ENCODE results near the gene NALCN.

The NALCN gene

DNA sequence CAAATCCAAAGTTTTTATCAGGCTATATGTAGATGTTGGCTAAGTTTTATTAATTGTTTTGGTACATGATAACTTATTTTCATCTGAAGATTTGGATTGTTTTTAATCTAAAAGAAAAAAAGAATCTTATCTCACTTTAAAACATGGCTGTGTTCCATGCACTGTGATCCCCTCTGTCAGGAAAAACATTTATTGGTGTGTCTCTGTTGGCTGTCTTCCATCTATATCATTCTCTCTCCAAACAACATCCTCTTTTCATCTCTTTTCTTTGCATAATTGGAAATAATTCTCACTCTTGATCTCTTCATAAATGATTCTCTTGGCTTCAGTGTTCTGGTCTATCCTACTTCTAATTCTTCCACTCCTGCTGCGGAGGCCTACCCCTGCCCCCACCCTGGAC, 4.2 kb downstream of the NALCN start:
- no peak for DNase-seq

DNA sequence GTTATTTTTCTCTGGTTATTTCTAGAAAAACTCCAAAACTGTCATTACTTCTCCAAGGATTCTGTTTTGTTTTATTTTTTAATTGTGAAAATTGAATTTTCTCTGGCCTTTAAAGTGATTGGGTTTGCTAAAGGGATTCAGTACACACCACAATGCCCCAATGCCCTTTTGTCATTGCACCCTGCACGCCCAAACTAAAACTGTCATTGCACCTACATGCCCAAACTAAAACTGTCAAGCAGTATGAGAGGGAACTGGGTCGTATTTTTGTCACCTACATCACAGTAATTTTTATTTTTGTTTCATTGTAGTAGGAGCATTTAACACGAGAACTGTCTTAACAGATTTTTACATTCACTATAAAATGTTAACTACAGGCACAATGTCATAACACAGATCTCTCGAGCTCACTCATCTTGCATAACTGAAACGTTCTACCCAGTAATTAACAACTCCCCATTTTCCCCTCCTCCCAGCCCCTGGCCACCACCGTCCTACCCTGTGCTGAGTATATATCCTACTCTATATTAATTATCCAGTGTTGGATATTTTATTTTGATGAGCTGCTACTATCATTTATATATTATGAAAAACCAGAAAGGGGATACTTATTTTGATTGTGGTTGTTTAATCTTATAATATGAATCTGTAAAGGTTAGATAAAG, 7.2 kb downstream of the NALCN start:
- DNase-seq: no peak

DNA sequence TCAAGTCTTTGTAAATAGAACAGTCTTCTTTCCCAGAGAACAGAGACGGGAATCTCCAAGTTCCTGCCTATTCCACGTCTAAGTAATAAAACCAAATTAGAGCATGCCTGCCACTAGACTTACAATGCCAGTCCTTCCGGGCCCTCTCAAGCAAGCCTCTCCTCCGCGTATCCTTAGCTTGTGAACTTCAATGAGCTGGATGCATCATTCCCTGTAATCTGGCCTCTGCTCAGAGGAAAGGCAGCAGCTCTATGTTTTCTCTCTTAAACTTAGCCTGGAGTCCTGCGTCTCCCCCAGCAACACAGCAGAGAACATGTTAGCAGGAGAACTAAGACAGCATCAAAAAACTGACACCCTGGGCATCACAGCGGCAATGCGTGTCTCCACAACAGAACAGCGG, 8.2 kb downstream of the NALCN start:
- no peak for DNase-seq

DNA sequence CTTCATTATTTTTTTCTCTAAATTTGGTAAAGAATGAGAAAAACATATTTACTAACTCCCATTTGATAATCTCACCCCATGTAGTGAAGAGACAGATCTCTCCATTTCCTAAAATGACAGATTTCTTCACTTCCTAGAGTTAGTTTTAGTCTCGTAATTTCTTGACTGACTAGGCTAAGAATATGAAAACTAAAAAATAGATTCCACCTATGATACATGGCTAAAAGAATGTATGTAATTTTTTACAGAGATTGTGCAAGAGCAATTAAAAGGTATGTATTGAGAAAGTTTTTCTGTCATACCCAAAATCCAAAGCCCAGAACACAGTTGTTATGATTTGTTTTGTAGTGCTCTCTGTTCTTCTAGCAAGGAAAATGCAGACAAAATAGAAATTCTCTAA, 9.5 kb downstream of the NALCN start:
- no peak for DNase-seq

DNA sequence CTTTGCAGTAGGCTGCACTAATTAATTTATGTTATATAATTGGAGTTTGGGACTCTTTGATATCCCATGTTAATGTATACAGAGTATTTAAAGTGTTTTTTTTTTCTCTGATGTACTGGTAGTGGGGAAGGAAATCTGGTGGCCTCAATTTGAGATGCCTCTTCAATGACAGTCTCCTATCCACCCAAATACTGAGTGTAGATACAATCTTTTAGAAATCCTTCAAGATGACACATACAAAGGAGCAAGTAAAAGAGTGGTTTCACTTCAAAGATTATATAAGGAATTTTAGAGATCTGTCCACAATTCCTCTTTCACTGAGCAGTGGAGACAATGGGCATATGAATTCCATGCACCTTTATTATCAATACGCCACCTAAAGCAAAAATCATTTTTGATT, 15.1 kb downstream of the NALCN start:
- DNase-seq: no peak

DNA sequence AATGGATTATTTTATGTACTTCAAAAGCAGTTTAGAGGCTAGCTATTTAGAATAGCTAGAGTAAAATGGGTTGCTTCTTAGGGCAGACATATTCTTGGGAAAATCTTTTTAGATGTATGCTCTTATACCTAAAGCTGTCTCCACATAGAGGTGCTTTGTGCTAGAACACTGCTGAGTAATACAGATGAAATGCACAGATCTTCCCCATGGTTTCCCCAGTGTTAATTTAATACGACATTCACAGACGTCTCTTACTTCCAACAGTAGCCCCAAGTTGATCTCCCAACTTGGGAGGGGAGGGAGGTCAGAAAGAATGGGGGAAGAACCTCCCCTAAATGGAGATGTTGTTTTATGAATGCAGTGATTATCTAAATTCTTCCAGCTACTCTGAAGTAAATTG, 16.9 kb downstream of the NALCN start:
- DNase-seq: no peak

DNA sequence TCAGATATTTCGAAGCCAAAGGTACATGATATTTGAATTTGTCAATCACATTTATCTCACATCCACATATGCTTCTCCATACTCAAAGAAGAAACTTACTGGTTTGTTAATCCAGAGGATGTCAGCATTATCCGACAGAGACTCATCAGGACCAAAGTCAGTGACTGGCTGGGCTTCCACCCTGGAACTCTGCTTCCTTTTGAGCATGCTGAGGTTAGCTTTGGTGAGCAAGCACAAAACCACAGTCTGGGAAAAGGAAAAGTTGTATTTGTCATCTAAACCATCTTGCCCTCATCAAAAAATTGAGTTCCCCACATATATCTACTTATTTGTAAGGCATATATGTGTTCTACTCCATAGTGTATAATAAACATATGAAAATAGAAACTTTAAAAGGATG, 17.4 kb downstream of the NALCN start:
- DNase-seq: no peak

DNA sequence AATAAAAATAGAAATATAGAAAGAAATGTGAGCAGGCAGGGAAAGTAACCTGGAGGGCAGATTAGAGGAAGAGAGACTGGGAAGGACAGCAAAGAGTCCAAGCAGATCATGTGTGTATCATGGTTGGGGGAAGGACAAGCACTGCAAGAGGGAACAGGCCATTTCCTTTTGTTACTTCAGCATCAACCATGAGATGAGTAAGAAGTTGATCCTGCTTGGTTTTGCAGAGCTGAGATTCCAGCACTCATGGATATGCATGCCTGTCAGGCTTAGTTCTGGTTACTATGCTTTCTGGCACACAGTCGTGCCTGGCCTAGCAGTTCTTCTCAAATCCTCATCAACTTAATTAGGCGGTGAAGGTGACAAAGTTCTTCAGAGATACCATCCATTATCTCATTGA, 18.1 kb downstream of the NALCN start:
- DNase-seq: no peak

DNA sequence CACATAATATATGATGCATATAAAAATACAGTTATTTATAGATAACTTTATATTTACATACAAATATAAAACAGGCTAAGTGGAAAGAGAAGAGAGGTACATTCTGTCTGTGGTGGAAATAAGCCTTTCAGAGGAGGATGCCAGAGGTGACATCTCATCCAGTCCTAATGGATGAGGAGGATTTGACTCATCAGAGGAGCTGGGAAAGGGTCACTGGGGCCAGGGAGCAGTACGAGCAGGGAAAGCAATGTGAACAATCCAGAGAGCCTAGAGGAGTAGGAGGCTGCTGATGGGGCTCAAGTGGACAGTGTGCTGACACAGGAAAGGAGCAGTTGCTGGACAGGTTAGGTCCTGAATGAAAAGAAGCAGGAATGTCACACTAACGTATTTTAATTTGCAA, 18.6 kb downstream of the NALCN start:
- no peak for DNase-seq

DNA sequence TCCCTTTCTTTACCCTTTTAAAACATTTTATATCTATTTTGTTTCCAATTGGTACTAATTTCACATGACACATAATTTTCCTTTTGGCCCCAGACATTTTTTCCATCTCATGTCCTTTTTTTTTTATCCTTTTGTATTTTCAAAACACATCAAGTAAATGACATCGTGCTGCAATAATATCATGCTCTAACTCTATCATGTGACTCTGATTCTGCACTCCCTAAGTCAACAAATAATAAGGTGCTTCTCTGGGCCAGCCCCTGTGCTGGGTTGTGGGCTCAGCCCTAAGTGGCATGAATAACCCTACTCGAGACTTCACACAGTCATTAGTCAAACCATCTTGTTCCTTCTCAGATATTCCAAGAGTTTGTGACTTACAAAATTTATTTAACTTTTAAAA, 21.7 kb downstream of the NALCN start:
- no peak for DNase-seq

DNA sequence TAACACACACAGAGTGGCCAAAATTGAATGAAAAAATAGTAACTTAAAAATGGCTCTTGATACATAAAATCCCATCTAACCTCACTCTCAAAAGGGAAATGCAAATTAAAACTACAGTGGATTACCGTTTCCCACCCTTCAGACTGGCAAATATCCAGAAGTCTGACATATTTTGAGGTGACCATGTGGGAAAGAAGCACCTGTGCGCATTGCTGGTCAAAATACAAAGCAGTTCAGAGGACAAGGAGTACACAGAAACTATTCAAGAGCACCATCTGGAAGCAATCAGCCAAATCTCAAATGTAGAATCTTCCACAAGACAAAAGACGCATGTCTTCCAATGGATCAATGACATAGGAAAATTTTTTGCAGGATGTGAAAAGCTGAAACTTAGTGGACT, 23.2 kb downstream of the NALCN start:
- DNase-seq: no peak

DNA sequence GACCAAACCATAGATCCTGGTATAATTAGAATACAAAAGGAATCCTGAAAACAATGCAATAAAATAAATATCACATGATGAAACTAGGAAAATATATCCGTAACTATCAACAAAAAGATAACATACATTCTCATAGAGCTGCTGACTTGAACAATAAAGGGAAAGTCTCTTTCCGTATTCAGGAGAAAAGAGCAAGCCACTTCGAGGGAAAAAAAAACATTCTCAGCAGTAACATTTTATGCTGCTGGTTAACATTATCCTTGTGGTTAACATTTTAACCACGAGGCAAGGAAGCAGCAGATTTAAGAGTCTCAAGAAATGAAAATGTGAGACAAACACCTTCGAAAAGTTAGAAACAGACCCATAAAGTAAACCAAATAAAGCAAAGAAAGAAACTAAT, 25.8 kb downstream of the NALCN start:
- DNase-seq: no peak

DNA sequence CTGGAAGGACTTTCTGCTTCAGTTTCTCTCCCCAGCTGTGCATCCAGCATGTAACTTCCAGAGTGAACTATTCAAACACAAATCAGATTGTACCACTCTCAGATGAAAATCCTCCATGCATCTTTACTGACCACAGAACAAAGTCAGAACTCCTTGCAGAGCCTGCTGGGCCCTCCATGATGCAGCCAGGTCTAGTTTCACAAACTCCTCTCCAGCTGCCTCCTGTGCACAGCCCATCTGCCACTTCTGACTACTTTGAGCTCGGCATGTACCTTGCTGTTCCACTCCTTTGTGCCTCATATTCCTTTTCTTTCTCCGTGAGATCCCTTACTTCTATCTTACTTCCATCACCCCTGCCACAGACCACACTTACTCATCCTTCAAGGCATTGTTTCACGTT, 31.4 kb downstream of the NALCN start:
- DNase-seq: no peak

DNA sequence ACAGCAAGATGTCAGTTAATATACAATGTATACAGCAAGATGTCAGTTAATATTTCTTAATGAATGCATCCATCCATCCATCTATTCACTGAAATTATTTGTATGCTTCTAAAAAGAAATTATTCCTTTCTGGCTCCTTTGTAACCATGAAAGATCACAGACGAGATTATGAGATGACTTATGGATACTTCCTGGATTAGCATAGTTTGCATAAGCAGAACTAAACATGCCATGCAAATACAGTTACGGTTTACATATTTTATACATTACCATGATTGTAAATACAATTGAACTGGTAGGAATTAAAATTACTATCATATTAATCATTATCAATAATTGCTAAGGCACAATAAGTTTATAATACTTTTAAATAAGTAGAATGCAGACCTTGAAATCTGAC, 32.7 kb downstream of the NALCN start:
- DNase-seq: no peak

DNA sequence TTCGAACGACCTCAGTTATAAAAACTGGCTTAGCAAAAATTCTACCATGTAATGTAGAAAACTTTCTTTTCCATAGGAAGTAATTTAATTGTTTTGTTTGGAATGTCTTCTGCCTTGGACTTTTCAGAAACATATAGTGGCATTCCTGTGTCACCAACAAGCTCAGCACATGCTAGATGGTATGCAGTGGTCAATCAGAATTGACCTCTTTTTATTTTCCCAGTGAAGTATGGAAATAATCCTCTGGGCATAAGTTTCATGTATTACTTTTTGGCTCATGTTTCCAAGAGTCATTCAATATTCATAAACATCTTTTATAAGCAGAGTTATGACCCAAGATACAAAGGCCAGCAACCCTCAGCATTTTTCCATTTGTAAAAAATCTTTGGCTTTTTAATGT, 33.6 kb downstream of the NALCN start:
- DNase-seq: no peak

DNA sequence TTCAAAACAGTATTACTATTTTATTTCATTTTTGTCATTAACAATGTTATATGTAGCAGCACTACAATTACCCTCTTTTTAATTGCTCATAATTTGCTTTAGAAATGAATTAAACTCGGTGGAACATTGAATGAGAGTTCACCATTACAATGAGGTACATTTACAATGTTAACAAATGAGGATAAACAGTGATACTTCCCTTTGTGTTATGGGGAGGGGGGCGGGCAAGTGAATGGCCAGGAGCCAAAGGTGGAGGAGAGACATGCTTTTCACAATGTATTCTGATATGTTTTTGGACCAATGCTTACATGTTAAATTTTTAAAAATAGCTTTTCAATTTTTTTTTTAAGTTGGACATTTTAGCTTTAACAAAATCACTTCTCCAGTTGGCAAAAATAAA, 34.2 kb downstream of the NALCN start:
- DNase-seq: no peak

DNA sequence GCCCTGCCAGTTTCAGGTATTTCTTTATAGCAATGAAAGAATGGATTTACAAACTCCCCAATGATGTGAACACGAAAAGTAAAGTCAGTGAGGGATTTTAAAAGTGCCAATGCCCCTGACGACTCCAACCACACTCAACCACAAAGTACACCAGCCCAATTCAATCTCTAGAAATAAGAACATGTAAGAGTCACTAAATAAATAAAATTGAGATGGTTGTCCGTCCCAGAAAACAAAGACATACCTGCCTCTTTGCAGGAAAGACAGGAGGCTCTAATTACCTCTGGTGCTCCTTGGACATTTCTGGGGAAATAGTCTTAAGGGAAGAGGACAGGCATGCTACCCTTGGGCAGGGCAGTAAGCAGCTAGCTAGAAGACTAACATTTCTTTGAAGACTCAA, 55.8 kb downstream of the NALCN start:
- DNase-seq: no peak

DNA sequence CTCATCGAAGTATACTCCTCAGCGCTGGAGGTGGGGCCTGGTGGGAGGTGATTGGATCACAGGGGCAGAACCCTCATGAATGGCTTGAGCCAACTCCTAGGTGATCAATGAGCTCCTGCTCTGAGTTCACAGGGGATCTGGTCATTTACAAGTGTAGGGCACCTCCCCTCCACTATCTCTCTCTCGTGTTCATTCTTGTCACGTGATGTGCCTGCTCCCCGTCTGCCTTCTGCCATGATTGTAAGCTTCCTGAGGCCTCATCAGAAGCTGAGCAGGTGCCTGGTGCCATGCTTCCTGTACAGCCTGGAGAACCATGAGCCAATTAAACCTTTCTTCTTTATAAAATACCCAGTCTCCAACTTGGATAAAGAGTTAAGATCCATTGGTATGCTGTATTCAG, 61.4 kb downstream of the NALCN start:
- no peak for DNase-seq

DNA sequence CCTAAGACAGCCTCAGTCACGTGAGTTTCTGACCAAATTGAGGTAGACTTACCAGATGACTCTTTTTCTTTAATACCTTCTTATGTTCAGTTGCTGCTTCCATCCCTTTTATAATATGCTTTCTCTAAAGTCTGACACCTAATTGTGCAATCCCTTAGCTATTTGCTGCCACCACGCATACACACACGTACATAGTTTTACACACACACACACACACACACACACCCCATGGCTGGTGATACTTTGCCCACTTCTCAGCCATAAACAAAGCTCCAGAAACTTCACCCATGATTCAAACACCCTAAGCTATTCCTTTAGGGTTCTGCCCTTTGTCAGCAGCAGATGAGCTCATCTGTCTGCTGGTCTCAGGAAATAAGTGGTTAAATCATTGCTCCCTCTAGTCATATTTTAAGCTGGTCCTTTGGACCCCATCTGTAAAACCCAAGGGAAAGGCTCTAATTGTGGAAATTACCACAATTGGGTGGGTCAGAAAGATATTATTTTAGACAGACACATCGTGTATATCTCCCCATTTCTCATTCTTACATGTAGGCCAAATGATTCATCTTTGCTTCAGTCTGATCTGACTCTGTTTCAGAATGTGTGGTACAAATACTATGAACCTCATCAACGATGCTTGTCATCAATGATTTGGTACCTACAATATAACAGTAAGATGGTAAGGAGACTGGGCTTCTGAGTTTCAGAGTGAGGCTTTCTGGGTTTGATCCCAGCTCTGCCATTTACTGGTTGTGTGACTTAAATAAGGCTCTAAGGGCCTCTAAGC, 69.2 kb downstream of the NALCN start:
- DNase-seq: no peak

DNA sequence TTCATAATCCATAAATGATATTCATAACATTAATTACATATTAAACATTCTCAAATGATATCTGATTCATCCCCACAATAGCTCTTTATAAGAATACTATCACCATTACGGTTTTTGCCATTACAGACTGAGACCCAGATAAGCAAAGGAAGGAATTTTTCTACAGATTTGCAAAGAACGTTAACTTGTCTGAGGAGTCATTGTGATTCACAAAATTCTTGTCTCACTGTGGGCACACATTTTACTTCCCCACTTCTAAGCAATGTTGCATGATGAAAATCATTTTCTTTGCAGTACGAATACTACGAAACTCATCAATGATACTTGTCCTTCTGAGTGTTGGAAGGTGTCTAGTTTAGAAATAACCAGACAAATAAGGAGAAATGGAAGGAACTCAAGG, 70.1 kb downstream of the NALCN start:
- DNase-seq: no peak

DNA sequence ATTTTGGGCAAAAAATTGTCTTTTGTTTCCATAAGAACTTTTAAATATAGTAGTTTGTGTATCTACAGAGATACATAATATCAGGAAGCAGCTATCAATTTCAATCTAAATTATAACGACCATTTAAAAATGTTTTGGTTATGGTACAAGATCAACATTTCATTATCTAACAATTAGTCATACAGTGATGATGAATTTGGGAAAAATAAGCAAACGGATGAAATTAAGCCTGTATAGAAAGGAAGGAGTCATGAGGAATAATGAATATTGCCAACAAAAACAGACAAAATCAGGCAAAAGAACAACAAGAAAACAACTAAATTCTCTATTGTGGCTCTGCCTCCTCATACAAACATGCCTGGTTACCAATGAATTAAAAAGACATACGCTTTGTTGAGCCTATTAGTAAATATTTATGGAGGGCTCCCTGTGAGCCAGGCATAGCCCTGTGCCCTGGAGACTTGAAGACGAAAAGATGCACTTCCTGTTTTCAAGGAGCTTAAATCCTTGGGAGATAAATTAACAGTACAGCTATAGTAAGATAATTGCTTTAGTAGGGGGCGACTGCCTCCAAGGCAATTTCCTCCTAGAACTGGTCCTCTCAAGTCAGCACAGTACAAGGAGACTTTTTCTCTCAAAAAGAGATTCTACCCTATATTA, 73.0 kb downstream of the NALCN start:
- DNase-seq: no peak

DNA sequence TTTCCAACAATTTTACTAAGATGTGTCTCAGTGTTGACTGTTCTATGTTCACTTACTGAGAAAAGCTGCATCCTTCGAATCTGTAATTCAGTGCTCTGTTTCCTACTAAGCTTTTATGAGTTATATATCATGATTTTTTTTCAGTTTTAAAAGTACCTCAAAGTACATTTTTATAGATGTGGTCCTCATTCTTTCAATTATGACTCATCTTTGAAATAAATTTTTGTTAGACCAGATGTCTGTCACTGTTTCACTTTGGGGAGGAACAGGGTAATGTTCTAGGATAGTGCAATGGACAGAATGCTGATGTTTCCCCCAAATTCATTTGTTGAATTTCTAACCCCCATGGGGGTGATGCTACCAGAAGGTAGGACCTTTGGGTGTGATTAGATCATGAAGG, 74.8 kb downstream of the NALCN start:
- no peak for DNase-seq

DNA sequence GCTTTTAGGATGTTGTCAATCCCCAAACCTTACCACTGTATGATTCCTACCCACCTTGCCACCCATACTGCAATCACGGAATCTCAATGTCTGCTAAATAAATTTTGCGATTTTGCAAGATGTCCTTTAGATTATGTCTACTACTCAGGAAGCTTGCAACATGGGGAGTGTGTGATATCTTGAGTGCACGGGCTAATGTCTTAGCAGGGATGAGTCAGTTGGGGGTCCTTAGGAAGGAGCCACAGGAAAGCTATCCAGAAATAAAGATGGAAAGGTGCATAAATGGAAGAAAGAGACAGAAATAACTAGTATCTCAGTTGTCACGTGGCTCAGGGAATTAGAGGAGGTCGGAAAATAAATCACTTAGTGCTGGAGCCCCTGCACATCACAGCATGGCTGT, 77.1 kb downstream of the NALCN start:
- DNase-seq: no peak

DNA sequence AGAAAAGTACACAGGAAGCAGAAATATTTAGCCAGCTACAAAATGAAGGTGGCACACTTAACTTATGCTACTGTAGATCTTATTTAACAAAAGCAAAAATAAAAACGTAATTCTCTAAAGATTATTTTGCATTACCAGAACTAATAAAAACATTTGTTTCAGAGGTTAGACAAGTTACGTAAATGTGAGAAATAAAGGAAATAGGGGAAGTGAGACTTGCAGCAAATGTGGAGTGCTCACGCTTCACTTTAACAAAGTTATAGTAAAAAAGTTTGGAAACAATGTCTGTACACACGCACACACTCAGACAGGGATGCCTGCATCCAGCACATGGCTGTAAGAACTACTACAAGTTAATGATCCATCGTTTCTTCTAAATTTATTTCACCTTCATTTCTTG, 83.7 kb downstream of the NALCN start:
- no peak for DNase-seq

DNA sequence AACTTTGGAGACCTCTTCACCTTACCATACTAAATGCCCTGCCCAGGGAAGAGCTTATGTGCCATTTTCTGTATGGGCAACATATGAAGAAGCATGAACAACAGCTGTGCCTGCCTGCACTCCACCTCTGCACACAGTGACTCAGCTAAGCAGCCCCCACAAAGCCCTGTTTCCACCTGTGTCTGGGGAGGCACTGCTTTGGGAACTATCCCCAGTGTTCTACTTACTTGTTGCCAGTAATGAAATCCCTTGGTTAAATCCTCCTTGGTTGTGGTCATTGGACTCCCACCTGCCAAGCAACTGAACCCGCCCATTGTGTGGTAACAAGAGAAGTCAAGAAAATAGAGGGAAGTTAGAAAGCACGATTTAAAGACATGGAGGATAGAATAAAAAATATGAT, 84.6 kb downstream of the NALCN start:
- DNase-seq: no peak

All from RPMI8226 (cell line).